Caki2 (cell line): ENCODE results near the gene CGGBP1. TPM values are rescaled to one million over a fixed set of nuclear protein-coding genes. Genes with fewer than 3 reads are reported as not detected.
A peak's percentile ranks its signal among the peaks of the same experiment; 100 is the strongest.

Experiments used
- DNase-seq: peaks from one replicate; pipeline ENCODE4 v3.0.0-alpha.2; 2015; ENCODE audit warnings: low read depth
- in situ Hi-C: cut with HindIII; loops from 2 replicates; pipeline ENCODE4 v1.10.0; 2016; ENCODE audit warnings: low sequenced_read_pairs, low pct_unique_long_range_greater_than_20kb, mixed read lengths
- total RNA-seq: library from RNA; depleted of rRNA; stranded (reverse); fragments of >200 nt; shearing (Covaris generic); gene quantifications from 2 replicates; pipeline ENCODE4 v1.2.3, GENCODE V29; 2014; ENCODE audit warnings: low replicate concordance; rRNA removed

CGGBP1 gene, protein sequence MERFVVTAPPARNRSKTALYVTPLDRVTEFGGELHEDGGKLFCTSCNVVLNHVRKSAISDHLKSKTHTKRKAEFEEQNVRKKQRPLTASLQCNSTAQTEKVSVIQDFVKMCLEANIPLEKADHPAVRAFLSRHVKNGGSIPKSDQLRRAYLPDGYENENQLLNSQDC
- 1.8 and 16.3 TPM in 2 replicates for total RNA-seq

DNA sequence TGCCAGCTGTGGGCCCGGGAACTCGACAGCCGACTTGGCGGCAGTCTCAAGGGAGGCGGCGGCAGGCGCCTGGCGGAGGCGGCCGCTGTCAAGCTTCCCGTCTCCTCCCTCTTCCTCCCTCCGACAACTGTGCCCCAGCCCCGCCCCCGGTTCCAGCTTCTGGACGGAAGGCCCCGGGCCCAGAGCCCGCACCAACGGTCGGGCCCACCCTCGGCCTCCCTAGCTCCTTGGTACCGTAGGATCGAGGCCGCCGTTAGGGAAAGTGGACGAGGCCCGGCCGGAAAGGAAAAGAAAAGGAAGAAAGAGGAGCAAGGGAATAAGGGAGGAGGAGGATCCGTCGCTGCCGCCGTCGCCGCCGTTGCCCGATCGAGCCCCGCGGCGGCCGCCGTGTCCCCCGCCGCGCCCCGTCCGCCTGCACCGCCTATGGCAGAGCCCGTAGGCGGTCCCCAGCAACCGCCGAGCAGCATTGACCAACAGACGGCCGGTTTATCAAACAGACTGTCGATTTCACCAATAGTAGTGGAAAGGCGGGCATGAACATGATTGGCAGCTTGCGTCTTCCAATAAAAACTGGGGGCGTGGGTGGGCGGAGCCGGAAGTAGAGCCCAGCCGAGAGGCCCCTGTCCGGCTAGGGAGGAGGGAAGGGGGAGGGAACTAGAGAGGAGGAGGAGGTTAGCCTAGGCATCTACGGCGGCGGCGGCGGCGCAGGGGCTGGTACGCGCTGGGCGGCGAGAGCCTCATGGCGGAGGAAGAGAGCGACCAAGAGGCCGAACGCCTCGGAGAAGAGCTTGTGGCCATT lies at the start of gene CGGBP1, which contains the start of gene ZNF654:
TSS of gene CGGBP1 (minus strand) at position 425 of the 799 bp plus-strand sequence. CDS start 3,029 bp downstream, outside the sequence.
TSS of gene ZNF654 (plus strand) at position 675 of the 799 bp plus-strand sequence. CDS start at position 740, 65 bp downstream.
- in situ Hi-C loops = no loop called here
- DNase-seq = peak; percentile 97

DNA sequence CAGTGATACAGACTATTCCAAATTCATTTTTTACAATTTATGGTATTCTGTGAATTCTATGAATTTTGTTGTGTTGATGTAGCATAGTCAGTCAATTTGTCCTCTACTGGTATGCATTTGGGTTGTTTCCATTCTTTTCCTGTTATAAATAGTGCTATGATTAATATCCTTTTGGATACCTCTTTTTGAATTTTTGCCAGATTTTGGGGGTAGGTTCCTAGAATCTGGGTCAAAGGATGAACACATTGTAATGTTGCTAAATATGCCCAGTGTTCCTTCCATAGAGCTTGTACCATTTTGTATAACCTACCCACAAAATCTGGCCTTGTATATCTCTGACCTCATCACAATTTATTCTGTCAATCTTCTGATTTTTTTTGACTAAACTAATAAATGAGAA lies 46.5 kb upstream of the CGGBP1 start:
- in situ Hi-C loops = no loop called here

DNA sequence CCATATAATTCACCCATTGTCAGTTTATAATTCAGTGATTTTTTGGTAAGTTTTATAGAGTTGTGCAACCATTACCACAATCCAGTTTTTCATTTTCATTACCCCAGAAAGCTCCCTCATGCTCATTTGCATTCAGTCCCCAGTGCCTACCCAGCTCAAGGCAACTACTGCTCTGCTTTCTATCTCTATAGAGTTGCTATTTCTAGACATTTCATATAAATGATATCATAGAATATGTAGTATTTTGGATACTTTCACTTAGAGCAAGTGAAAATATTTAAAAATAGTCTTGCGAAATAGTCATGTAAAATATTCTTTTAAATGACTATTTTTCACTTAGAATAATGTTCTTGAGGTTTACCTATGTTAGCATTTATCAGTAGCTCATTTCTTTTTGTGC lies 42.3 kb upstream of the CGGBP1 start:
- in situ Hi-C loops = no loop called here
- no peak for DNase-seq

More for the DNA sequence above, 46.5 kb upstream of the CGGBP1 start:
- no peak for DNase-seq

DNA sequence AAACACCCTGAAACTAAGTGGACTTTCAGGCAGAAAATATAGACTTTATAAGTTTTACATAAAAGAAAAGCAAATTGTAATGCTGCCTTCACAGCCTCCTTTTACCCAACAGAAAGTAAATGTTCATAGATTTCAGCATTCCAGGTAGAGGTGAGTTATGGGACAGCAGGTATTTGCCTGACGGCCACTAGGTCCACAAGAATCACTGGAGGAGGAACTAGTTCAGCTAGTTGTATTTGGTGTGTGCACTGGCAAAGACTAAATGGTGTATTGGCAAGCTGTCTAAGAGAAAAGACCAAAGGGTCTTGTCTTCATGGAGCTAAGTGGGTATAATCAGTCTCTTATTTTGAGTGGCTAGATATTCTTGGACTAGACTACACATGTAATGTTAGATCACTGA lies 34.5 kb upstream of the CGGBP1 start:
- in situ Hi-C loops = no loop called here
- no peak for DNase-seq

DNA sequence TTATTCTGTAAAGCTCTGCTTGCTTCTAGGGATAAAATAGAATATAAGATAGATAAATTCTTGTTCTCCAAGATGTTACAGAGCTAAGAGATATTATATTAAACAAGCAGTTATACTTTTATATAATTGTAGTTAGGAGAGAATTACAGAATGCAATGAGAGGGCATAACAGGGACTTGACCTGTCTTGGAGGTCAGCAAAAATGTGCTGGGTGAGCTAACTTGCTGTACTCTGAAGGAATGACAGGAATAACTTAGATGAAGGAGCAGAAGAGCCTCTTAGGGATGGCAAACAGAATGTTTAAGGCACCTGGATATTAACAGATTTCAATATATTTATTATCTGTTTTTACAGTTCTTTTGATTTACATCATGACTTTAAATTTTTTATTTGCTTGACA lies 33.5 kb upstream of the CGGBP1 start:
- DNase-seq = no peak
- in situ Hi-C loops = no loop called here

DNA sequence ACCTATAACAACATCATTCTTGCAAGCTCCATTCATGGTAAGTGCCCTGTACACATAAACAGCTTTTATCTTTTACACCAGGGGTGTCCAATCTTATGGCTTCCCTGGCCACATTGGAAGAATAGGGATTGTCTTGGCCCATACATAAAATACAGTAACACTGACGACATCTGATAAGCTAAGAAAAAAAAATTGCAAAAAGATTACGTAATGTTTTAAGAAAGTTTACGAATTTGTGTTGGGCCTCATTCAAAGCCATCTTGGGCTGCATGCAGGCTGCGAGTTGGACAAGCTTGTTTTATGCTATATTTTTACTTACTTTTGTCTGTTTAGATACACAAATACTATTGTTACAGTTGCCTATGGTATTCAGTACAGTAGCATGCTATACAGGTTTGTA lies 31.9 kb upstream of the CGGBP1 start:
- in situ Hi-C loops = no loop called here
- no peak for DNase-seq

DNA sequence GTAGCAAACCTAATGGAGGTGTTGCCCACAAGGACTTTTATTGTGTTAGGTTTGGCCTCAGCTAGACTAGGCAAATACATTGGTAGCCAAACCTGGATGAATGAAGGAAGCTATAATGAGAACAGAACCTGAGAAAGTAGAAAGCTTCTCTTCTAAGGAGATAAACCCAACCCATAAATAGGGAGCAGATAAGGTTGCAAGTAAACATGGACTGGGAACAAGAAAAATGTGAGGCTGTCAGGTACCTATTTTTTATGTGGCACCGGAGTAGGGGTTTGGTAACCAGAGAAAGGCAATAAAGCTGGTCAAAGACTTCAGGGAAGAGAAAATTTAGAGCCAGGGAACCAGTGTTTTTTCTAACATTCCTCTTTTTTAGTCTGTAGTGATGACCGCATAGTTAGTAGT lies 25.3 kb upstream of the CGGBP1 start:
- in situ Hi-C loops = no loop called here
- DNase-seq = no peak

DNA sequence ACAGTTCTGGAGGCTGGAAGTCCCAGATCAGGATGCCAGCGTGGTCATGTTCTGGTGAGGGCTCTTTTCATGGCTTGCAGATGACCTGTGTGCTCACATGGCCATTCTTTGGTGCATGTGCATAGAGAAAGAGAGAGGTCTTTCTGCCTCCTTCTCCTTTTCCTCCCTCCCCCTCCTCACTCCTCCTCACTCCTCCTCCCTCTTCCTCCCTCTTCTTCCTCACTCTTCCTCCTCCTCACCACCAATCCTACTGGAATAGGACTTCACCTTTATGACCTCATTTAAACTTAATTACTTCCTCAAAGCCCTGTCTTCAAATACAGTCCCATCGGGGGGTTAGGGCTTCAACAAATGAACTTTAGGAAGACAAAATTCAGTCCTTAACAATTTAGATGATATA lies 24.0 kb upstream of the CGGBP1 start:
- no peak for DNase-seq
- in situ Hi-C loops = no loop called here

DNA sequence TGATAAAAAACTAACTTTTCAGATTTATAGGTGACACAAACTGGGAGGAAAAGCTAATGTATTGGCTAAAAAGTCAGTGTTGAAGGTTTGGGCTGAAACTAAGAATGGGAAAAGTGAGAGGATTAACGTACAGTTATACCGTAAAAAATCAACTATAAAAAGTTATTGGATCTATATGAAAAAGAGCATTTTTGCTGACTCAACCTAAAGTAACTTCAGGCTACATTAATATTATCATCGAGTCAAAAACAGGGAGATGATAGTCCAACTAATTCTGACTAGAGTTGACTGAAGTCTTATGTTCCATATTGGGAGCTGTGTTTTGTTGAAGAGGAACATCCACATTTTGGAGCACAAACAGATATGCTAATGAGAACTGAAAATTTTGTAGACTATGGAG lies 20.1 kb upstream of the CGGBP1 start:
- in situ Hi-C loops = no loop called here

DNA sequence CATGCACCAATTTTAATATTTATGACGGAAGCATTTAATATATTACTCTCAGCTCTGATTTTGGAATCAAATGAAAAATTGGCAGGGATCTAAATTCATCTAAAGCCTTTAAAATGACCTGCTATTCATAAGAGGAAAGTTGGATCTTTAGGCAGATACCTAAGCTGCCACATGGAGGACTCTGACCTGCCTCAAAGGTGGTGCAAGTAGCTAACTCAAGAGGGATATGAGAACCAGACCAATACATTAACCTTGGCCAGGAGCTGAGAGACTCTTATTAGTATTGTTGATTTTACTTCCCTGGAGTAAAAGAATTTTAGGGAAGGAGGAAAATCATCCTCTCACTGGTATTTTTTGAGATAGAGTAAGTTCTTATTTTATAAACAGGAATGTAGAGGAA lies 17.9 kb upstream of the CGGBP1 start:
- no peak for DNase-seq
- in situ Hi-C loops = no loop called here

More for the DNA sequence above, 20.1 kb upstream of the CGGBP1 start:
- no peak for DNase-seq

DNA sequence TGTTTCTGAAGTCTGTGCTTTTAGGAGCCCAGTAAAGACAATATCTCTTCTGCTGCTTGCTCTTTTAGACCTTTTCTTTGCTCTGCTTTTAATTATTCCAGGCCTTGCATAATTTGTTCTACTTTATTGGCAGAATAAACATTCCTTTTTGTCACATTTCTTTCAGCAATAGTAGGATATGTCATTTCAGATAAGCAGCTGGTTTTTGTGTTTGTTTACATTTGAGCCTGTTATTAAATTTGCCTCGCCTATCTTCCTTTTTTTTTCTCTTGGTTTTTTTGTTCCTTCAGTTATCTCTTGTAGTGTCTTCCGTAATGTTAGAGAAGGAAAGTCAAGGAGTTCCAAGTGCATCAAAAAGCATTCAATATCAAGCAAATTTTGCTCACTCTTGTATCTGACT lies 16.7 kb upstream of the CGGBP1 start:
- no peak for DNase-seq
- in situ Hi-C loops = no loop called here

DNA sequence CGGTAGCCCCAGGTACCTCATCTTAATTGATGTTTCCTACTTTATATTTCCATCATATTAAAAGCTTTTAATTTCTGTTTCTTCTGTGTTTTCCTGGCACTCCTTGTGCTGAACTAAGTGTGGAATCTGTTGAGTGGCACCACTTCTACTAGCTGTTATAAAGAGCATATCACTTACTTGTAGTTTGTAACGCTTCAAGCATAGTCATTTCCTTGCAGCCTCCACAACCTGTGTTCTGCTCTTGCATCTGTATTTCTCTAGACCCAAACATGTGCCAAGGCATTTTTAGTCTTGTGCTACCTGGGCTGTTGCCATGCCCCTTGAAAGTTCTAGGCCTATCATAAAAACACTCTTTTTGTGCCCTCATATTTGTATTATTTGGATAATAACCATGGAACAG lies 16.3 kb upstream of the CGGBP1 start:
- in situ Hi-C loops = no loop called here
- DNase-seq = no peak

DNA sequence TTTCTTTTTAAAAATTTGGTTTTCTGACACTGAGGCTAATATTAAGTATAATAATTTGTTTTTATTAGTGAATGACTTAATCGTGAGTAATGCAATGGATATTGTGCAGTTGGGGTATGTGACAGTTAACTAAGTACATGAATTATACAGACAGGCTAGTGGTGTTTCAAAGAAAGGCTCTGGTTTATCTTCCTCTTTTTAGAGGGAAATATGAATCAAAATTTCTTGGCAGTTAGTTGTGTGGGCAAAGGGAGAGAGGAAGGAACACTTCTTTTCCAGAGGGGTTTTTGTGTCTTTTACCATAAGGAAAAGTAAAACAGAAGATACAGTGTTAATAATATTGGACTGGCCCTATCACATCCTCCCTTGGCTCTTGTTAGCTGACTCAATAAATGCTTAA lies 2.9 kb upstream of the CGGBP1 start:
- in situ Hi-C loops = no loop called here
- DNase-seq = no peak

DNA sequence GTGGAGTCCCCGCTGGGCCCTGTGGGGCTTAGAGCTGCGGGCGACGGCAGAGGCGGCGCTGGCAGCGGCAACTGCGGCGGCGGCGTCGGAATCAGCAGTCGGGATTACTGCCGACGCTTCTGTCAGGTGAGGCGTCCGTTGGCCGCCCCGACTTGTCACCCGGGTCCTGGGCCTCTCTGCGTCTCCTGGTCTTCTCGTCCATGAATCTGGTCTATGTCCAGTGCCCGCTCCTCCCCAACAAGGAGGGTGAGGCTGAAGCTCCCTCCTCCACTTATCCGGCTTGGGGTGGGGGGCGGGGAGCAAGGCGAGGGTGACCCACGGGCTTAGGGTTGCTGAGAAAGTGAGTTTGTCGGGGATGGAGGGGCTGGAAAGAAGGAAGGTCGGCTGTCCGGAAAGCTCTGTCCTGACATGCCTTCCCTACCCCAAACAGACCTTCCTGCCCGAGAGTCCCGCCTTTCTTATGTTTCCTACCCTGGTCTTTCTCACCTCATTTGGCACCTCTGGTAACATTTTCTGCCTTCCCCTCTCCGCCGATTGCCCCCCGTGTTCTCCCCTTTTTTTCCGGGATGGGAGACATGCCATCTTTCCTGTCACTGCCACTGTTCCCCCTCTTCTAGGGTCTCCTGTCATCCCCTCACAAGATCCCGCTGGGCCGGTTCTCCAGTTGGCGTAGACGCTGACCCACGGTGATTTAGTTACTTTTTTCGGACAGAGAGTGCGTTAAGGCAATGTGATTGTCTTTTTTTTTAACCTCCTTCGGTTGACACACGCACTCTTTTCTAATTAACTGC lies 770 bp upstream of the CGGBP1 start:
- no peak for DNase-seq
- in situ Hi-C loops = no loop called here

DNA sequence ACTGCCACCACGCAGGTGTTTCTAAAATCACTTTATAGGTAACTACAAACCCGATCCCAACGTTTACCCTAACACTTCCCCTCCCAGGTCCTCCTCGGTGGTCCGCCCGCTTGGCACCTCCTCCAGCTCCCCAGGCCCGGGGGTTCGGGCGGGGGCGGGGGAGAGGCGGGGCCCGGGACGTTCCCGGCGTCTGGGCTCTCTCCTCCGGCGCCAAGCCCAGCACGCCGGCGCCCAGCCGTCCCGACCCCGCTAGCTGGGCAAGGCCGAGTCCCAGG lies 562 bp downstream of the CGGBP1 start:
- in situ Hi-C loops = no loop called here
- no peak for DNase-seq

DNA sequence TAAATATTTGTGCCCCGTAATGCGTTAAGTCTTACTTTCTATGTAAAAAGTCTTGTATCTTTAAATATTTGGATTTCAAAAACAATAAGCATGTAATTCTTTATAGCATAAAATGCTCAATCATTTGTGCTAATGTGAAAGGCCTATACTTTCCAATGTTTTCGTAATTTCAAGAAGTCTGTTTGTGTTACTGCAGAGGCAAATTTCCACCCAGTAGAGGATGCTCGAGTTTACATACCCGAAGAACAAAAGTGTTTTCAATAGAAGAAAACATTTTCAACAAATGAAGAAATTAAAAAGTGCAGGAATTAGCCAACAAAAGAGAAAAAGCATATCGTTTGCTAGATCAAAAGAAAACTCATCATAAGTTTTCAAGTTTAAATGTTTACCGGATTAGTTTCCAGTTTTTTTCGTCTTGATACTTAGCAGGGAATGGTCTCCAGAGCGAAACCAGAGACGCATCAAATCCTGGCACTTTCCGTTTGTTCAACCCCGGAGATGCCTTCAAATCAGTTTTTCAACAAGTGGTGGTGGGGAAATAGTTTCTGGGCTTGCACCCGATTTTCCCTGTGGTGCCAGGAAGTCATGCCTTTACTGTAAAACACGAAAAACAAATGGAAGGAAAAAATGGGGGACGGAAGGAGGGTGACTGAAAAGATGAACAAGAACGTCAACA lies 1.0 kb downstream of the CGGBP1 start:
- in situ Hi-C loops = no loop called here
- DNase-seq = peak; percentile 14

DNA sequence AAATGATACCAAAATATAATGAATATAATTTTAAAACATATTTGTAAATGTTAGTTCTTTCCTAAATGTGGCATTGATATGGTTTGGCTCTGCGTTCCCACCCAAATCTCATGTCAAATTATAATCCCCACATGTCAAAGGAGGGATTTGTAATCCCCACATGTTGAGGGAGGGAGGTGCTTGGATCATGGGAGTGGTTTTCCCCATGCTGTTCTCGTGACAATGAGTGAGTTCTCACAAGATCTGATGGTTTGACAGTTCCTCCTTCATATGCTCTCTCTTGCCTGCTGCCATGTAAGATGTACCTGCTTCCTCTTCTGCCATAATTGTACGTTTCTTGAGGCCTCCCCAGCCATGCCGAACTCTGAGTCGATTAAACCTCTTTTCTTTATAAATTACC lies 12.0 kb downstream of the CGGBP1 start:
- in situ Hi-C loops = no loop called here
- DNase-seq = no peak

DNA sequence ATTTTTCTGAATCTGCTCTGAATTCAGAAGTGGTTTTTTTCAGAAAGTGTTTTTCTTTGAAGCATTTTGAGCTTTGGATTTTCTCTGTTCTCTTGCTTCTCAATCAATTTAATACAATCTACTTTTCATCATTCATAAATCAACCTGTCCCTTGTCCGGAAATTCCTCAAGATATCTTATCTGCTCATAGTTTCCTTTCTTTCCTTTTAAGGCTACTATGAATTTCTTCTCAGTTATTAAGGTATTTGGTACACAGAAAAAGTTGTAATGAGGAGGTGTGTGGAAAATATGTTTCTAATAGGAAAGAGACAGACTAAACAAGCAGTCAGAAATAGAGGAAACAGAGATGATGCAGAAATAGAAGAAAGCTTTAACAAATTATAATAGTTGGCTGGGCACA lies 14.4 kb downstream of the CGGBP1 start:
- in situ Hi-C loops = no loop called here
- no peak for DNase-seq

DNA sequence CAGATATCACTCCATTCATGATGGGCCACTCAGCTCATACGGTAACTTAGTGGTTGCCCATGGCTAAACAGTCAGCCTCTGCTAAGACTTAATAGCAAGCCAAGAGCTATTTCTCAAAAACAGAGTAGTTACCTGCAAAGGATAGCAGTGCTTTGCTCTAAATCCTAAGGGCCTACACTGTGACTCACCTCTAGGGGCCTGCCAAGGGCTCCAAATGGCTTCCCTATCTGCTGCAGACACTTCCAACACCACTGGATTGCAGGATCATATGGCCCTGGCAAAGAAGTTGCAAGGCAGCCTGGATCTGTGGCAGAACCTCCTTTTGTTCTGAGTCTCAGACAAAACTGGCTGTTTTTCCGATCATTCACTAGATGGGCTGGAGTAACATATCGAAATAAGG lies 17.8 kb downstream of the CGGBP1 start:
- no peak for DNase-seq
- in situ Hi-C loops = no loop called here
